ENCODE results near the gene FBXL12. TPM values are rescaled to one million over a fixed set of nuclear protein-coding genes. Genes with fewer than 3 reads are reported as not detected.
"Not testable (repeated sequence)": the region's sequence is repeated elsewhere in the genome, so short reads cannot be mapped to it uniquely, and the experiment has no call there.

The FBXL12 gene
- total RNA-seq, 4 donors from 2014 or later = 15.8 to 32.7 (median 29.2) TPM

- Histone ChIP-seq H3K27me3 (no peaks in the 10 kb centered on the region), H3K4me1 (peaks cover 12 to 42% (median 34%) of the 10 kb centered on the region in 4 donors), H3K27ac (replicated peaks in 1 of 4) (peak overlapping the region; percentile 18 to 97 (median 92)), H3K4me3 (no peak overlapping the region), H3K9me3 (no peaks in the 10 kb centered on the region), H3K36me3 (no peaks in the 10 kb centered on the region)
- DNase-seq (ENCODE audit: extremely low spot score) = no peak
- WGBS = 77% methylated on average over 11 of the region's 11 CpGs
- TF ChIP-seq POLR2A (IDR thresholded peaks at IDR 0.05; ENCODE audit: low read depth) (no peak), CTCF (IDR thresholded peaks at IDR 0.05) (no peak), POLR2AphosphoS5 (IDR thresholded peaks at IDR 0.05) (no peak), EP300 (IDR thresholded peaks at IDR 0.05) (no peak)
- intact Hi-C loops (cut with DNase I) = loop anchor here (2.0 kb wide), 1 partner anchor 166 kb away; no protein-coding TSS in a partner anchor
Observed at GRCh38 chr19:9789066-9789465, 29.8 kb downstream of the FBXL12 start.

GRCh38 chr19:9788604-9789003, 30.3 kb downstream of the FBXL12 start:
- WGBS = 89% methylated on average over 13 of the region's 13 CpGs

GRCh38 chr19:9786819-9787218, 32.1 kb downstream of the FBXL12 start:
- intact Hi-C loops (cut with DNase I) = no loop called here
- Histone ChIP-seq H3K4me1 (peaks cover 12 to 35% (median 34%) of the 10 kb centered on the region in 4 donors), H3K9me3 (no peaks in the 10 kb centered on the region), H3K27me3 (no peaks in the 10 kb centered on the region), H3K36me3 (no peaks in the 10 kb centered on the region), H3K27ac (replicated peaks in 1 of 4) (peak overlapping the region; percentile 96 to 99 (median 98)), H3K4me3 (peak overlapping the region in 3 of 4 donors; percentile 66 to 83 (median 75))
- no peak for DNase-seq (ENCODE audit: extremely low spot score)
- TF ChIP-seq CTCF (IDR thresholded peaks at IDR 0.05) (no peak), POLR2A (IDR thresholded peaks at IDR 0.05; ENCODE audit: low read depth) (no peak), POLR2AphosphoS5 (IDR thresholded peaks at IDR 0.05) (no peak), EP300 (IDR thresholded peaks at IDR 0.05) (no peak)
- 91% methylated on average over 8 of the region's 8 CpGs for WGBS

More at GRCh38 chr19:9788604-9789003, 30.3 kb downstream of the FBXL12 start:
- H3K4me3 ChIP-seq; H3K9me3 ChIP-seq; H3K27me3 ChIP-seq; H3K36me3 ChIP-seq; DNase-seq (ENCODE audit: extremely low spot score); H3K27ac ChIP-seq (replicated peaks in 1 of 4): not testable (repeated sequence)
- H3K4me1 ChIP-seq = peaks cover 12 to 42% (median 35%) of the 10 kb centered on the region in 4 donors
- intact Hi-C loops (cut with DNase I) = loop anchor here (2.0 kb wide), 1 partner anchor 166 kb away; no protein-coding TSS in a partner anchor

GRCh38 chr19:9786342-9786741, 32.5 kb downstream of the FBXL12 start:
- no peak for DNase-seq (ENCODE audit: extremely low spot score)
- H3K4me1 ChIP-seq = peaks cover 10 to 33% (median 32%) of the 10 kb centered on the region in 4 donors
- H3K4me3 ChIP-seq = peak overlapping the region; percentile 66 to 88 (median 79)
- intact Hi-C loops (cut with DNase I) = no loop called here
- H3K27me3 ChIP-seq = no peaks in the 10 kb centered on the region
- H3K36me3 ChIP-seq = no peaks in the 10 kb centered on the region
- H3K27ac ChIP-seq (replicated peaks in 1 of 4) = peak overlapping the region; percentile 96 to 99 (median 98)
- WGBS = 29% methylated on average over 6 of the region's 9 CpGs
- TF ChIP-seq POLR2A (IDR thresholded peaks at IDR 0.05; ENCODE audit: low read depth) (no peak), POLR2AphosphoS5 (IDR thresholded peaks at IDR 0.05) (no peak), EP300 (IDR thresholded peaks at IDR 0.05) (no peak), CTCF (IDR thresholded peaks at IDR 0.05) (no peak)
- no peaks in the 10 kb centered on the region for H3K9me3 ChIP-seq

GRCh38 chr19:9785367-9786331, 33.2 kb downstream of the FBXL12 start:
- Histone ChIP-seq H3K9me3 (no peaks in the 10 kb centered on the region), H3K4me3 (peak overlapping the region; percentile 66 to 88 (median 79)), H3K27ac (replicated peaks in 1 of 4) (peak overlapping the region; percentile 96 to 99 (median 98)), H3K36me3 (no peaks in the 10 kb centered on the region), H3K4me1 (peaks cover 6 to 26% (median 25%) of the 10 kb centered on the region in 4 donors), H3K27me3 (no peaks in the 10 kb centered on the region)
- peak; percentile 99 for DNase-seq (ENCODE audit: extremely low spot score)
- TF ChIP-seq POLR2AphosphoS5 (IDR thresholded peaks at IDR 0.05) (peak; percentile 89 to 98), POLR2A (IDR thresholded peaks at IDR 0.05; ENCODE audit: low read depth) (peak; percentile 70), CTCF (IDR thresholded peaks at IDR 0.05) (no peak), EP300 (IDR thresholded peaks at IDR 0.05) (no peak)
- intact Hi-C loops (cut with DNase I) = no loop called here
- 2% methylated on average over 52 of the region's 74 CpGs for WGBS

- DNase-seq (ENCODE audit: extremely low spot score); H3K4me3 ChIP-seq; H3K27me3 ChIP-seq; H3K9me3 ChIP-seq; intact Hi-C loops (cut with DNase I); H3K36me3 ChIP-seq: not testable (repeated sequence)
- Histone ChIP-seq H3K27ac (replicated peaks in 1 of 4) (peak overlapping the region; percentile 96 to 99 (median 98)), H3K4me1 (peaks cover 6 to 21% (median 17%) of the 10 kb centered on the region in 4 donors)
- WGBS = 87% methylated on average over 6 of the region's 6 CpGs
Observed at GRCh38 chr19:9784163-9784496, 34.7 kb downstream of the FBXL12 start.

All from esophagus muscularis mucosa (tissue), 4 donors.